HG02798 (cell line): ENCODE results near the gene SLC35E4.
A peak's percentile ranks its signal among the peaks of the same experiment; 100 is the strongest.
"Not testable (repeated sequence)": the region's sequence is repeated elsewhere in the genome, so short reads cannot be mapped to it uniquely, and the experiment has no call there.

Source experiments
- ATAC-seq: cut with Tn5 transposase; IDR thresholded peaks from one replicate; pipeline ENCODE4 v1.9.1; 2021; ENCODE audit warnings: mild to moderate bottlenecking; ENCODE audit not compliant: unreplicated experiment, poor library complexity

Gene SLC35E4, protein sequence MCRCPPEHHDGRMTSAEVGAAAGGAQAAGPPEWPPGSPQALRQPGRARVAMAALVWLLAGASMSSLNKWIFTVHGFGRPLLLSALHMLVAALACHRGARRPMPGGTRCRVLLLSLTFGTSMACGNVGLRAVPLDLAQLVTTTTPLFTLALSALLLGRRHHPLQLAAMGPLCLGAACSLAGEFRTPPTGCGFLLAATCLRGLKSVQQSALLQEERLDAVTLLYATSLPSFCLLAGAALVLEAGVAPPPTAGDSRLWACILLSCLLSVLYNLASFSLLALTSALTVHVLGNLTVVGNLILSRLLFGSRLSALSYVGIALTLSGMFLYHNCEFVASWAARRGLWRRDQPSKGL

DNA sequence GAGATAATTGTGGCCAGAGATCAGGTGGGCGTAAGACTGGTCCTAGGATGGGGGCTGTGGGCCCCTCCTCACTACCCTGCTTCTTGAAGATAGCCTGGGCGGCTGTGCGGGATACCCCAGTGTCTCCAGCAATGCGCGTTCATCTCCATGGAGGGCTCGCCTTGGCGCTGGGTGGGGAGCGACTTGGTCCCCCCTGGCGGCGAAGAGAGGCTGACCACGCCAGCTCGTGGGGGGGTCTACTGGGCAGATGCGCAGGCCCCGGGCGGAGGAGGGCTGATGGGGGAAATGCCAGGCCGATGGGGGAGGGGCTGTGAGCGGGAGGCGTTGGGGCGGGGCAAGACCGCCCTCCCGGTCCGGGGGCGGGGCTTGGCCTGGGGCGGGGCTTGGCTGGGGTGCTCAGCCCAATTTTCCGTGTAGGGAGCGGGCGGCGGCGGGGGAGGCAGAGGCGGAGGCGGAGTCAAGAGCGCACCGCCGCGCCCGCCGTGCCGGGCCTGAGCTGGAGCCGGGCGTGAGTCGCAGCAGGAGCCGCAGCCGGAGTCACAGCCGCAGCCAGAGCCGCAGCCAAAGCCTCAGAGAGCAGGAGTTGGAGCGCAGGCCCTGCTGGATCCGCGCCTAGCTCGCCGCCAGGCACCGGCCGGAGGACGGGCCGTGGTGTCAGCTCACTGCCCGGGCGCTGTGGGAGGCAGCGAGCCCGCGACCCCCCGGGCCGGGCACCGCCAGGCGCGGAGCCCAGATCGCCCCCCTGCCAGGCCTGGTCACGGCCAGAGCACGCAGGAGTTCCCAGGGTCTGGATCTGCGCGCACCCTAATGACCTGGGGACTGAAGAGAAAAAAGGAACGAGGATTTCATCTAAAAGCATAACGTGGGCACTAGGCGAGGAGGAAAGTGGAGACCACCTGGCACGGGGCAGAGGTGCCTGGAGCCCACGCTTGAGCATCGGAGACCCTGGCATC lies at the start of gene SLC35E4:
TSS of gene SLC35E4 (plus strand) at position 509 of the 953 bp plus-strand sequence. CDS start 670 bp downstream, outside the sequence.
- peak; percentile 80 for ATAC-seq

DNA sequence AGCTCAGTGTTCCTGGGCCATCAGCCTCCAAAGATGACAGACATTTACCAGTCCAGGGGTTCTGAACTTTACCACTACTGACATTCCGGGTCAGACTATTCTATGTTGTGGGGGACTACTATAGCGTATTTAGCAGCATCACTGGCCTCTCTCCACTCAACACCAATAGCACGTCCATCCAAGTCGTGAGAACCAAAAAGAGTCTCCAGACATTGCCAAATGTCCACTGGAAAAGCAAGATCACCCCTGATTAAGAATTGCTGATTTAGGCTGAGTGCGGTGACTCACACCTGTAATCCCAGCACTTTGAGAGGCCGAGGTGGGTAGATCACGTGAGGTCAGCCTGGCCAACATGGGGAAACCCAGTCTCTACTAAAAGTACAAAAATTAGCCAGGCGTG lies 49.2 kb upstream of the SLC35E4 start:
- no peak for ATAC-seq

DNA sequence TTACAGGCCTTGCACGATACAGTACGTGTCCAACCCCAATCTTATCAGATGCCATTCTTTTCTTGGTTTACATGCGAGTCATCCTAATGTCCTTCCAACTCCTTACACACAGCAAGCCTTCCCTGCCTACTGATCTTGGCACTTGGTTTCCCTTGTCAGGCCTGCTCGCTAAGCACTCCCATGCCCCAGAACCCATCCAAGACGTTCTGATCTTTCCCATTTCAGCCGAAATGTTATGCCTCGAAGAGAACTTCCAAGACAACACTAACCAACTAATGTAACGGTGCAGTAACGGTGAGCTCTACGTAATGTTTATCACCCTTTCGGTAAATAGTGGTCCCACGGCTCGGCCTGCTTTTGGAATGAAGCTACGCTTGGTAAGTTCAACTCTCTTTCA lies 44.4 kb upstream of the SLC35E4 start:
- ATAC-seq: no peak

DNA sequence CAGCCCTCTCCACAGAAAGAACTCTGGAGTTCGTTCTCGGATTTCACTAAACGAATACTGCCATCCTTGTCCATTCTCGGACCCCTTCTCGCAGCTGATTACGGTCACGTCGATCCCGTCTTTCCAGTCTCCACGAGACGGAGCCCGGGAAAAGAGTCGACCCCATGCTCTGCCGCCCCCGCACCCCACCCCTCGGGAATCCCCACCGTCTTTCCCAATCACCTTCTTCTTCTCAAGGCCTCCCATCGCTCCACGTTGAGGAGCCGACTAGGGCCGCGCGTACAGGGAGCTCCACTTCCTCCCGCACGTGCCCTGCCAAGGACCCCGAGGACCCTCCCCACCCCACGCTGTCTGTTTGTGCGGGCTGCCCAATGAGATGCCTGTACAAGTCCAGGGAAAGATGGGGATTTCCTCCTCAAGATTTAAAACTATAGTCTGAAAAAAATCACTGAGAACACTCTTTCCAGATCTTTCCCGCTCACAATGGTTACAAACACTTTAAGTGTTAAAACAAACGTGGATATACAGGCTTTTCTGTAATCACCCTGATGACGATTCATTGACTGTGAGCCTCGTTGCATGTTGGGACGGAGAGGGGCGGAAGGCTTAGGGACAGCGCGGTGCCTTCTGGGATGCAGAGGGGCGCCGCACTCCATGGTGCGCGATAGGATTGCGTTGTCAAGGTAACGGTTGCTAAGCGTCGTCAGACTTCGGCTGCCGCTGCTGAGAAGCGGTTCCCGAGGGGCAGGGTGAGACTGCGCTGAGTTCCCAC lies 43.8 kb upstream of the SLC35E4 start, which contains the start of gene PES1:
TSS of gene PES1 (minus strand) at position 323 of the 772 bp plus-strand sequence. CDS start at position 246, 77 bp downstream.
- ATAC-seq: peak; percentile 98

DNA sequence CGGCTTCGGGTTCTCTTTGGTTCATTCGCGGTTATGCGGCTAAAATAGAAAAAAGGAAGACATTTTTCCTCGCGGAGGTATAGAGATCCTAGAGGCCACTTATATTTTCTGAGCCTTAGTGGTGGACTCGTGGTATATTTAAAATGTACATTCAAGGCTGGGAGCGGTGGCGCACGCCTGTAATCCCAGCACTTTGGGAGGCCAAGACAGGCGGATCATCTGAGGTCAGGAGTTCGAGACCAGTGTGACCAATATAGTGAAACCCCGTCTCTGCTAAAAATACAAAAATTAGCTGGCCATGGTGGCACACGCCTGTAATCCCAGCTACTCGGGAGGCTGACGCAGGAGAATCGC lies 43.2 kb upstream of the SLC35E4 start:
- ATAC-seq: not testable (repeated sequence)

DNA sequence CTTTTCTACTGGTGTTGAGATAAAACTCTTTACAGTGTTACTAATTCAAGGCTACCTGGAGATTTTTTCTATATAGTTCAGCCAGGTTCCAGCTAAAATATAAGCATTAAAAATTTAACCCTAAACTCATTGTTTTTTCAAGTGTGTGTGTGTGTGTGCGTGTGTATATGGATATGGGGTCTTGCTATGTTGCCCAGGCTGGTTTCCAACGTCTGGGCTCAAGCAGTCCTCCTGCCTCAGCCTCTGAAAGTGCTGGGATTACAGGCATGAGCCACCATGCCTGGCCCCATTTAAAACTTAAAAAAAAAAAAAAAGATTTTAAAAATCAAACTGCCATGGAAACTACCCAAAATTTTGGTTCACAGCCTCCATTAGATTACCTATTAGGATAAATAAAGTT lies 39.4 kb upstream of the SLC35E4 start:
- no peak for ATAC-seq

DNA sequence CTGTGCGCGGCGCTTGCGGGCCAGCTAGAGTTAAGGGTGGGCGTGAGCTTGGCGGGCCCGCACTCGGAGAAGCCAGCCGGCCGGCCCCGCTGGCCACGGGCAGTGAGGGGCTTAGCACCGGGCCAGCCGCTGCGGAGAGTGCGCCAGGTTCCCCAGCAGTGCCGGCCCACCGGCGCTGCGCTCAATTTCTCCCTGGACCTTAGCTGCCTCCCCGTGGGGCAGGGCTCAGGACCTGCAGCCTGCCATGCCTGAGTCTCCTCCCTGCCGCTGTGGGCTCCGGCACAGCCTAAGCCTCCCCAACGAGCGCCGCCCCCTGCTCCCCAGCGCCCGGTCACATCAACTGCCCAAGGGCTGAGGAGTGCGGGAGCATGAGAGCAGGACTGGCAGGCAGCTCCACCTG lies 38.7 kb upstream of the SLC35E4 start:
- ATAC-seq: no peak

DNA sequence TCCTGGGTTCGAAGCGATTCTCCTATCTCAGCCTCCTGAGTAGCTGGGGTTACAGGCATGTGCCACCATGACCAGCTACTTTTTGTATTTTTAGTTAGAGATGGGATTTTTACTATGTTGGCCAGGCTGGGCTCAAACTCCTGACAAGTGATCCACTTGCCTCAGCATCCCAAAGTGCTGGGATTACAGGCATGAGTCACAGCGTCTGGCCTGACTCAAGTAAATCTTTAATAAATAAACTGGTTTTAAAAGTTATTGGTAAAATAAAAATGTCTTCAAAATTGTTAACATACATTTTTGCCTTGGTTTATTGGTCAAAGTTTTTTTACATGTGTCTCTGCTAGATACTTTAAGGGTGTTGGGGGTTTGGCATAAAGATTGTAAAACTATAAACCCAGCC lies 36.6 kb upstream of the SLC35E4 start:
- no peak for ATAC-seq

DNA sequence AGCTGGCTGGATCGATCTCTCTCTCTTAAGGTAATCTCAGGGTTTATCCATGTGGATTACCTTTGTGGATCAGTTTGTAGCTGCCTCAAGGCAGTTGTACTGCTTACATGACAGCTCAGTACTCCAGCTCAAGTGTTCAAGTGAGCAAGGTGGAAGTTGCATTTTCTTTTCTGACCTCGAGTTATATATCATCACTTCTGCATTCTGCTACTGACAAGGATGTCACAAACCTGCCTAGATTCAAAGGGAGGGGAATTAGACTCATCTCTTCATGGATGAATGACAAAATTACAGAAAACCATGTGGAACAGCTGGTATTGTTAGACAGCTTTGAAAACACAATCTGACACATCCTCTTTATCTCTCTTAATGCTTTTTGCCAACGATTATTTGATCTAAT lies 34.7 kb upstream of the SLC35E4 start:
- ATAC-seq: no peak

DNA sequence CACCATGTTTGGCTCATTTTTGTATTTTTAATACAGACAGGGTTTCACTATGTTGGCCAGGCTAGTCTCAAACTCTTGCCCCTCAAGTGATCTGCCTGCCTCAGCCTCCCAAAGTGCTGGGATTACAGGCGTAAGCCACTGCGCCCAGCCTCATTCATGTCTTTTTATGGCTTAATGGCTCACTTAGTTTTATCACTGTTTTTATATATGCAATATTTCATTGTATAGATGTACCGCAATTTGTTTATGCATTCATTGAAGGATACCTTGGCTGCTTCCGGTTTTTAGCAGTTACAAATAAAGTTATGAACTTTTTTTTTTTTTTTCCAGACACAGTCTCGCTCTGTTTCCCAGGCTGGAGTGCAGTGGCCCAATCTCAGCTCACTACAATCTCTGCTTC lies 34.1 kb upstream of the SLC35E4 start:
- ATAC-seq: no peak

DNA sequence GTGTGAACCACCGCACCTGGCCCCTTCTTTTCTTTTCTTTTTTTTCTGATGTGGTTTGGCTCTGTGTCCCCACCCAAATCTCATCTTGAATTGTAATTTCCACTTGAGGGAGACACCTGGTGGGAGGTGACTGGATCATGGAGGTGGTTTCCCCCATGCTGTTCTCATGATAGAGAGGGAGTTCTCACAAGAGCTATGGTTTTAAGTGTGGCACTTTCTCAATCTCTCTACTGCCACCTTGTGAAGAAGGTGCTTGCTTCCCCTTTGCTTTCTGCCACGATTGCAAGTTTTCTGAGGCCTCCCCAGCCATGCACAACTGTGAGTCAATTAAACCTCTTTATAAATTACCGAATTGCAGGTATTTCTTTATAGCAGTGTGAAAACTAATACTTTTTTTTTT lies 33.5 kb upstream of the SLC35E4 start:
- no peak for ATAC-seq

DNA sequence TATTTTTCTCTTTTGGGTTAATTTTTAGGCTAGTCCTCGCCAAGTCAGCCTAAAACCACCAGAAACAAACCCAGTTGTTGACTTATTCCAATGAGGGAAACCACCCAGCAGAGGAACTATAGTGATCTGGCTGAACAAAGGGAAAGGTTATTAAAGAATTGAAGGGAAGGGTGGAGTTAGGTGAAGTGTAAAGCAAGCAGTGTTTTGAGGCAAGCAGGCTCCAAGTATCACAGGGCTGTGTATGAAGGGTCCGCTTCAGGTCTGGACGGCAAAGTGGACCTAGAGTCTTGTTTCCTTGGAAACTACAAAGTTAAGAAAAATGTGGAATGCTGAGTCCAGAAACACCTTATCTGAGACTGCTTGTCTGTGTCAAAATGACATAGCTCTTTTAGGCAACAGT lies 31.8 kb upstream of the SLC35E4 start:
- ATAC-seq: no peak

DNA sequence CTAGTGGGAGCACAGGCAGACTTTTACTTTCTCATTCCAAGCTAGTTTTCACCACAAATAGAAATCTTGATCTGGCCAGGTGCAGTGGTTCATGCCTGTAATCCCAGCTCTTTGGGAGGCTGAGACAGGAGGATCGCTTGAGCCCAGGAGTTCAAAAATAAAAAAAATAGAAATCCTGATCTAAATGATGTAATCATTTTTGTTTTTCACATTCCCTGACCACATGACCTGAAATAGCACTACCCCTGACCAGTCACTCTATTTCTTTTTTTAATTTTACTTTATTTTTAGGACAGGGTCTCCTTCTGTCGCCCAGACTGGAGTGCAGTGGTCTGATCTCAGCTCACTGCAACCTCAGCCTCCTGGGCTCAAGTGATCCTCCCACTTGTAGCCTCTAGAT lies 30.9 kb upstream of the SLC35E4 start:
- ATAC-seq: no peak

DNA sequence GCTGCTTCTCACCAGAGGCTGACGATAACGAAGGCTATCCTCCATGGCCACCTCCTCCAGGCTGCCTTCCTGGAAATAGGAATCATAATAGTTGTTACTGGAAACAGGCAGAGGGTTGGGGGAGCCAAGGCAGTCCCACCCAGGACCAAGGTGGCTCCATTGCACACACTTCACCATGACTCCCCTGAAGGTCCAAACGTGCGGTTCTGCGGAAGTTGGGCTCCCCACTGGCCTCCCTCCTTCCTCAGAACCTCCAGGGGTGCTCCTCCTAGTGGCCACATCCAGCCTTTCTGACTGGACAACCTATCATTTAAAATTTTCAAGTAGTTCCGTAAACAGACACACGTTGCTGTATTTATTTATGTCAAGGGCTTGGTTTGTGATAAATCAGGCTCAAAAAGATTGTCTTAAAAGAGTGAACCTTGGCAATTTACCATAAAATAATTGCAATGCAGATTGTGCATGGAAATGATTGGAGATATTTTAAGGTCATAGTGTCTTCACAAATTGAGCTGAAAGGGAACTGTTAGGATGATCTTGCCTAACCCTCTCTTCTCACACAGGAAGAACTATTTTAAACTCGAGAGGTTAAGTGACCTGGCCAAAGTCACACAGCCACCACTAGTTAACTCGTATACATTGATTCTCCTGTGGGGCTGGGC lies 30.0 kb upstream of the SLC35E4 start:
- no peak for ATAC-seq

DNA sequence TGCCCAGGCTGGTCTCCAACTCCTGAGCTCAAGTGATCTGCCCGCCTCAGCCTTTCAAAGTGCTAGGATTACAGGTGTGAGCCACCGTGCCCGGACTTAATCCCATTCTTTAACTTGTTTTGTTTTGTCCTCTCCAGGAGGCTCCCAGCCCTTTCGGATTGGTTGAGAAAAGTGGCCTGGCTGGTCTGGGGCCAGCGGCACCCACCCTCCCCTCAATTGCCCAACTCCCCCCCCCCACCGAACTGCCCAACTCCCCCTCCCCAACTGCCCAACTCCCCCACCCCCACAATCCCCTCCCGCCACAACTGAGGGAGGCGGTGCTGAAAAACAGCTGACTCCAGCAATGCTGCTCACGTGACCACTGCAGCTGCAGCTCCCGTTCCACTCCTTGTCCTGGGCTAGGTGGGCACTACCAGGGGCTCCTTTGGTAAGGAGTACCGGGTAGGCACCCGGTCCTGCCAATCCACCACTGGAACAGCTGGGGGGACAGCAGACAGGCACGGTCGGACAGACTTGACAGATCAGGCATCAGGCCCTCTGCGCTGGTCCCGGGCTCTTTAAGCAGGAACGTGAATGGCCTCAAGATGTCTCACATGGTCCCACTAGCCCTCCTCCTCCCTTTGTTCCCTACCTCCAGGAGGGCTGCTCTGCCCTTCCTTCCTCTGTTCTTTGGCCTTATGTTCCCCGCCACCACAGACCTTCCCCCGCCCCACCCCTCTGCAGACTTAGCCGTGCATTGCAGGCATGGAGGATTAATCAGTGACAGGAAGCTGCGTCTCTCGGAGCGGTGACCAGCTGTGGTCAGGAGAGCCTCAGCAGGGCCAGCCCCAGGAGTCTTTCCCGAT lies 28.9 kb upstream of the SLC35E4 start, which contains the start of gene TCN2:
TSS of gene TCN2 (plus strand) at position 720 of the 845 bp plus-strand sequence. CDS start 158 bp downstream, outside the sequence.
- peak; percentile 34 for ATAC-seq

DNA sequence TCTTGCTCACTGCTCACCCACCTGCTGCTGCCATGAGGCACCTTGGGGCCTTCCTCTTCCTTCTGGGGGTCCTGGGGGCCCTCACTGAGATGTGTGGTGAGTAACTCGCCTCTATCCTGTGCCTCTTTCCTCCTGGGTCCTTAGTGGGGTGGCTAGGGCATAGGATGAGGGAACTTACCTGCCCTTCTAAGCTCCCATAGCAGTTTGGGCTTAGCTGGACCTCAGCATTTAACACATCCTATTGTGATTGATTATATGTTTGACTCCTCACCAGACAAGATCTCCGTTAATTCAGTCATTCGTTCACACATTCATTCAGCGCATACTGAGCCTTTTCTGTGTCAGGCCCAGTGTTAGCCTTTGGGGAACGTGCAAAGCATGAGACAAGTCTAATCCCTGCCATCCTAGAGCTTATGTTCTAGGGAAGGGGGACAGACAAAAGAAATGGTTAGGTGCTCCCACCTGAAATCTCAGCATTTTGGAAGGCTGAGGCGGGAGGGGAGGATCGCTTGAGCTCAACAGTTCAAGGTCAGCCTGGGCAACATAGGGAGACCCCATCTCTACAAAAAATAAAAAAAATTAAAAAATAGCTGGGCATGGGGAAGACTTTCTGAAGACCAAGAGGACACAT lies 28.2 kb upstream of the SLC35E4 start:
- ATAC-seq: no peak

DNA sequence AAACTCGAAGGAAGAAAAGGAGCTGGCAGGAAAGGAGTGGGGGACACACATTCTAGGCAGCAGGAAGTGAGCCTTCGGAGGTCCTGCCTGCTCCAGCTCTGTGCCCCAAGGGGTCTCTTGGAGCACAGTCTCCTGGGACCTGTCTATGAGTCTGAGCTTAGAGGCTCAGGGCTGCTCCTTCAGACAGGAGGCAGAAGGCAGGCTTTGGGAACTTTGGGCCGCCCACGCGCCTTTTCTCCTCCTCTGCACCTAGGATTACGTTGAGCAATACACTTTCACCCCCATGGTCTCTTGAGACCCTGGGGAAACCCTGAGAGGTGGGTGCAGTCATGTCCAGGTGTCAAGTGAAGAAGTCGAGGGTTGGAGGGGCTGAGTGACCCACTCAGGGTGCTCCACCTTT lies 27.6 kb upstream of the SLC35E4 start:
- no peak for ATAC-seq
